GM12878 (cell line): ENCODE measurements around the gene SLC9C1. TPM values are rescaled to one million over a fixed set of nuclear protein-coding genes. Genes with fewer than 3 reads are reported as not detected.

Source experiments
- CHD1 ChIP-seq: IDR thresholded peaks from 2 replicates; pipeline ENCODE4 v1.6.1; 2012; ENCODE audit warnings: low read depth, low read length, improper control_type of control experiment
- CREB1 ChIP-seq: IDR thresholded peaks from 2 replicates; pipeline ENCODE4 v1.6.1; 2012; ENCODE audit warnings: low read depth, mild to moderate bottlenecking, inconsistent platforms
- EP300 ChIP-seq, 2 experiments: fragments of 150-350 bp in 1 of 2; IDR thresholded peaks; 2 replicates each; pipeline ENCODE4 v1.6.1; 2011 to 2012; ENCODE audit warnings: low read depth in 2 of 2, low read length in 2 of 2, borderline replicate concordance in 1 of 2, improper control_type of control experiment in 1 of 2, inconsistent platforms in 1 of 2; ENCODE audit not compliant: control insufficient read depth in 1 of 2
- ETV6 ChIP-seq, 2 experiments: fragments of 450-650 bp in 1 of 2; IDR thresholded peaks in 1 of 2; conservative IDR thresholded peaks in 1 of 2; 2 replicates each; pipeline ENCODE4 v1.6.1; 2014; ENCODE audit warnings: antibody characterized with exemption in 1 of 2, borderline replicate concordance in 1 of 2, low read depth in 1 of 2, mild to moderate bottlenecking in 1 of 2, moderate library complexity in 1 of 2
- HCFC1 ChIP-seq: fragments of 150-350 bp; IDR thresholded peaks from 2 replicates; pipeline ENCODE4 v1.6.1; 2014; ENCODE audit warnings: low read length
- IRF4 ChIP-seq: IDR thresholded peaks from 2 replicates; pipeline ENCODE4 v1.6.1; 2011; ENCODE audit warnings: low read depth, low read length
- KAT2A ChIP-seq: conservative IDR thresholded peaks from 2 replicates; pipeline ENCODE4 v1.6.1; 2011; ENCODE audit warnings: low read depth, low read length; ENCODE audit not compliant: control insufficient read depth
- KLF5 ChIP-seq: fragments of 450-650 bp; IDR thresholded peaks from 2 replicates; pipeline ENCODE4 v1.6.1; 2014; ENCODE audit warnings: mild to moderate bottlenecking; ENCODE audit not compliant: partially characterized antibody
- NFXL1 ChIP-seq: fragments of 450-650 bp; IDR thresholded peaks from 2 replicates; pipeline ENCODE4 v1.6.1; 2017; ENCODE audit warnings: antibody characterized with exemption, mild to moderate bottlenecking, borderline replicate concordance
- NFYA ChIP-seq: IDR thresholded peaks from 2 replicates; pipeline ENCODE4 v1.6.1; 2011; ENCODE audit warnings: low read depth, mild to moderate bottlenecking, low read length, improper control_type of control experiment, borderline replicate concordance
- POLR2AphosphoS5 ChIP-seq: IDR thresholded peaks from 2 replicates; pipeline ENCODE4 v1.6.1; 2011; ENCODE audit warnings: mild to moderate bottlenecking, low read length, inconsistent platforms
- RAD21 ChIP-seq: IDR thresholded peaks from 2 replicates; pipeline ENCODE4 v1.6.1; 2011; ENCODE audit warnings: mild to moderate bottlenecking, low read depth, low read length, moderate library complexity; ENCODE audit not compliant: insufficient read depth
- RCOR1 ChIP-seq: conservative IDR thresholded peaks from 2 replicates; pipeline ENCODE4 v1.6.1; 2012; ENCODE audit warnings: low read depth, low read length, improper control_type of control experiment
- RELA ChIP-seq: fragments of 450-650 bp; IDR thresholded peaks from 2 replicates; pipeline ENCODE4 v1.8.0; 2014; ENCODE audit warnings: borderline replicate concordance; ENCODE audit not compliant: partially characterized antibody
- TCF12 ChIP-seq: IDR thresholded peaks from 2 replicates; pipeline ENCODE4 v1.6.1; 2011; ENCODE audit warnings: low read depth, mild to moderate bottlenecking, low read length
- TCF7 ChIP-seq: IDR thresholded peaks from 2 replicates; pipeline ENCODE4 v1.6.1; 2014; ENCODE audit warnings: antibody characterized with exemption, borderline replicate concordance
- ZNF384 ChIP-seq: IDR thresholded peaks from 2 replicates; pipeline ENCODE4 v1.6.1; 2012; ENCODE audit warnings: low read depth, mild to moderate bottlenecking, low read length, improper control_type of control experiment, borderline replicate concordance
- ZZZ3 ChIP-seq: IDR thresholded peaks from 2 replicates; pipeline ENCODE4 v1.6.1; 2011; ENCODE audit warnings: low read depth; ENCODE audit not compliant: control insufficient read depth, insufficient read length
- polyA plus RNA-seq, 11 experiments: library from polyadenylated mRNA; depleted of rRNA in 4 of 11; unstranded in 6 of 11; stranded (reverse) in 5 of 11; fragments of >200 nt; fragmentation: Nextera tagmentation in 4 of 11; fragmentation: Illumina TruSeq in 1 of 11; extraction: Ambion mirVana in 4 of 11; extraction: Trizol in 1 of 11; gene quantifications; 1 replicate in 1 of 11; 2 replicates in 10 of 11; pipeline versions ENCODE4 v1.2.1 to v1.2.3, GENCODE V29; 2011 to 2016; ENCODE audit warnings: inconsistent platforms in 2 of 11, missing spikeins in 2 of 11, low read depth in 1 of 11
- total RNA-seq, 4 experiments: library from RNA; depleted of rRNA in 3 of 4; stranded (reverse); fragments of >200 nt in 3 of 4; fragmentation: Illumina TruSeq in 1 of 4; extraction: Trizol in 1 of 4; gene quantifications; 2 replicates each; pipeline versions ENCODE4 v1.2.1 to v1.2.3, GENCODE V29; 2013 to 2021
- TF ChIP-seq, protein P1 (sequence below): fragments of 450-650 bp; IDR thresholded peaks from 2 replicates; pipeline ENCODE4 v1.6.1; 2017; ENCODE audit warnings: mild to moderate bottlenecking, moderate library complexity
- TF ChIP-seq, protein P2 (sequence below): fragments of 450-650 bp; IDR thresholded peaks from 2 replicates; pipeline ENCODE4 v1.6.1; 2016; ENCODE audit warnings: mild to moderate bottlenecking, moderate library complexity, borderline replicate concordance

SLC9C1 gene
- total and polyA plus RNA-seq, 10 of the 15 experiments (the other 5 are each of a cell fraction or from before 2014, with no cell fraction given), result not detected

DNA sequence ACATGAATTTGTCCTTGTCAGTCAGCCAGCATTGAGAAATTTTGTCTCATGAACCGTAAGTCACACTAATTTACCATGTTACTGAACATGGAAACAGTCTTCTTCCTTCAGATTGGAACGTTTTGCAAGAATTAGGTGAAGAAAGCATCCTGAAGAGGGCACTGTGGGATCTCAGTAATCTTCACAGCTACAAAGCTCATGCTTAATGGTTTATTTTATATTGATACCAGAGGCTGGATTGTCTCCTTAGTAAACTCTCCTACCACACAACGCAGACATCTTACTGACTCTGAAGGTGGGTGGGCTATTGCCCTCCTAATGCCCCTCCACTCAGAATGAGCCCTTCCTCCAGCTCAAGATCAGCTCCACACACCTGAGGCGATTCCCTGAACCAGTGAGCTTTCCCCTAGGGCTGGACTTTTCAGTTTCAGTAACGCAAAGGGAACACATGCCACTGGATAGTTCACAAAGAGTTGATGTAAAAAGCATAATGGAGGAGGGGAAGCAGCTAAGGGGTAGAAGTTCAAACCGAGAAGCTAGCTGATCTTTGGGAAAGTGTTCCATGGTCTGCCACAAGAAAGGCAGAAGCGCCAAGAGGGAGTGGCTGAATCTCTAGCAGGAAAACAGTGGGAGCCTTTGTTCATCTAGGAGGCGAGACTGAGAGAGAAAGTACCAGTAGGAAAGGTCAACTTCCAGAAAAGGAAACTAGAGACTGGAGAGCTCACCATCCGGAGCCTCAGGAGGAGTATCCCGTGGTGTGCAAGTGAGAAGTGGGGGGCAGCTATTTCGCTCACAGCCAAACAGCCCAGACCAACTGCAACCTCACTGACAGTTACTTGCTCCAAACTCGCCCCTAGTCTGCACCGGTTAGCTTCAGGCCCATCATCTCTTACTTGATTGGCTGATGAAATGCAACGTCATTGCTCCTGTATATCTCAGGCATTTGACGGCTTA is at the start of gene SLC9C1 (continued):
- TF ChIP-seq TCF12, result no peak
- no peak for TF ChIP-seq NFYA
- peak in 1 of 2 experiments; percentile 20; a peak in 1 of 4 replicates for TF ChIP-seq ETV6 (conservative IDR thresholded peaks at IDR 0.05 in 1 of 2, IDR thresholded peaks at IDR 0.05 in 1 of 2; ENCODE audit: borderline replicate concordance in 1 of 2, low read depth in 1 of 2)
- 0 out of 2 replicates have a peak, but pooled peaks have one; percentile 44 for TF ChIP-seq POLR2AphosphoS5
- TF ChIP-seq CREB1, result no peak
- TF ChIP-seq, protein P1, sequence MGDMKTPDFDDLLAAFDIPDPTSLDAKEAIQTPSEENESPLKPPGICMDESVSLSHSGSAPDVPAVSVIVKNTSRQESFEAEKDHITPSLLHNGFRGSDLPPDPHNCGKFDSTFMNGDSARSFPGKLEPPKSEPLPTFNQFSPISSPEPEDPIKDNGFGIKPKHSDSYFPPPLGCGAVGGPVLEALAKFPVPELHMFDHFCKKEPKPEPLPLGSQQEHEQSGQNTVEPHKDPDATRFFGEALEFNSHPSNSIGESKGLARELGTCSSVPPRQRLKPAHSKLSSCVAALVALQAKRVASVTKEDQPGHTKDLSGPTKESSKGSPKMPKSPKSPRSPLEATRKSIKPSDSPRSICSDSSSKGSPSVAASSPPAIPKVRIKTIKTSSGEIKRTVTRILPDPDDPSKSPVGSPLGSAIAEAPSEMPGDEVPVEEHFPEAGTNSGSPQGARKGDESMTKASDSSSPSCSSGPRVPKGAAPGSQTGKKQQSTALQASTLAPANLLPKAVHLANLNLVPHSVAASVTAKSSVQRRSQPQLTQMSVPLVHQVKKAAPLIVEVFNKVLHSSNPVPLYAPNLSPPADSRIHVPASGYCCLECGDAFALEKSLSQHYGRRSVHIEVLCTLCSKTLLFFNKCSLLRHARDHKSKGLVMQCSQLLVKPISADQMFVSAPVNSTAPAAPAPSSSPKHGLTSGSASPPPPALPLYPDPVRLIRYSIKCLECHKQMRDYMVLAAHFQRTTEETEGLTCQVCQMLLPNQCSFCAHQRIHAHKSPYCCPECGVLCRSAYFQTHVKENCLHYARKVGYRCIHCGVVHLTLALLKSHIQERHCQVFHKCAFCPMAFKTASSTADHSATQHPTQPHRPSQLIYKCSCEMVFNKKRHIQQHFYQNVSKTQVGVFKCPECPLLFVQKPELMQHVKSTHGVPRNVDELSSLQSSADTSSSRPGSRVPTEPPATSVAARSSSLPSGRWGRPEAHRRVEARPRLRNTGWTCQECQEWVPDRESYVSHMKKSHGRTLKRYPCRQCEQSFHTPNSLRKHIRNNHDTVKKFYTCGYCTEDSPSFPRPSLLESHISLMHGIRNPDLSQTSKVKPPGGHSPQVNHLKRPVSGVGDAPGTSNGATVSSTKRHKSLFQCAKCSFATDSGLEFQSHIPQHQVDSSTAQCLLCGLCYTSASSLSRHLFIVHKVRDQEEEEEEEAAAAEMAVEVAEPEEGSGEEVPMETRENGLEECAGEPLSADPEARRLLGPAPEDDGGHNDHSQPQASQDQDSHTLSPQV, result no peak
- TF ChIP-seq CHD1, result no peak
- no peak for TF ChIP-seq IRF4
- TF ChIP-seq RAD21, result peak; percentile 81
- TF ChIP-seq RELA, result no peak
- no peak for TF ChIP-seq KAT2A
- no peak for TF ChIP-seq KLF5
- no peak for TF ChIP-seq ZNF384
- 0 out of 2 replicates have a peak, but pooled peaks have one; percentile 71 for TF ChIP-seq RCOR1
- TF ChIP-seq, protein P2, sequence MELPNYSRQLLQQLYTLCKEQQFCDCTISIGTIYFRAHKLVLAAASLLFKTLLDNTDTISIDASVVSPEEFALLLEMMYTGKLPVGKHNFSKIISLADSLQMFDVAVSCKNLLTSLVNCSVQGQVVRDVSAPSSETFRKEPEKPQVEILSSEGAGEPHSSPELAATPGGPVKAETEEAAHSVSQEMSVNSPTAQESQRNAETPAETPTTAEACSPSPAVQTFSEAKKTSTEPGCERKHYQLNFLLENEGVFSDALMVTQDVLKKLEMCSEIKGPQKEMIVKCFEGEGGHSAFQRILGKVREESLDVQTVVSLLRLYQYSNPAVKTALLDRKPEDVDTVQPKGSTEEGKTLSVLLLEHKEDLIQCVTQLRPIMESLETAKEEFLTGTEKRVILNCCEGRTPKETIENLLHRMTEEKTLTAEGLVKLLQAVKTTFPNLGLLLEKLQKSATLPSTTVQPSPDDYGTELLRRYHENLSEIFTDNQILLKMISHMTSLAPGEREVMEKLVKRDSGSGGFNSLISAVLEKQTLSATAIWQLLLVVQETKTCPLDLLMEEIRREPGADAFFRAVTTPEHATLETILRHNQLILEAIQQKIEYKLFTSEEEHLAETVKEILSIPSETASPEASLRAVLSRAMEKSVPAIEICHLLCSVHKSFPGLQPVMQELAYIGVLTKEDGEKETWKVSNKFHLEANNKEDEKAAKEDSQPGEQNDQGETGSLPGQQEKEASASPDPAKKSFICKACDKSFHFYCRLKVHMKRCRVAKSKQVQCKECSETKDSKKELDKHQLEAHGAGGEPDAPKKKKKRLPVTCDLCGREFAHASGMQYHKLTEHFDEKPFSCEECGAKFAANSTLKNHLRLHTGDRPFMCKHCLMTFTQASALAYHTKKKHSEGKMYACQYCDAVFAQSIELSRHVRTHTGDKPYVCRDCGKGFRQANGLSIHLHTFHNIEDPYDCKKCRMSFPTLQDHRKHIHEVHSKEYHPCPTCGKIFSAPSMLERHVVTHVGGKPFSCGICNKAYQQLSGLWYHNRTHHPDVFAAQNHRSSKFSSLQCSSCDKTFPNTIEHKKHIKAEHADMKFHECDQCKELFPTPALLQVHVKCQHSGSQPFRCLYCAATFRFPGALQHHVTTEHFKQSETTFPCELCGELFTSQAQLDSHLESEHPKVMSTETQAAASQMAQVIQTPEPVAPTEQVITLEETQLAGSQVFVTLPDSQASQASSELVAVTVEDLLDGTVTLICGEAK, result no peak
- no peak for TF ChIP-seq TCF7
- no peak for TF ChIP-seq ZZZ3
- TF ChIP-seq HCFC1, result no peak
- no peak for TF ChIP-seq NFXL1
- no peak for TF ChIP-seq EP300 (IDR thresholded peaks at IDR 0.05; ENCODE audit: borderline replicate concordance in 1 of 2, control insufficient read depth in 1 of 2, low read depth in 2 of 2, low read length in 2 of 2)
